HG02623 (cell line): ENCODE data around the gene PRM1.

ENCODE experiments used
- ATAC-seq: cut with Tn5 transposase; IDR thresholded peaks from one replicate; pipeline ENCODE4 v1.9.1; 2021; ENCODE audit warnings: moderate library complexity; ENCODE audit not compliant: unreplicated experiment

The PRM1 gene, protein sequence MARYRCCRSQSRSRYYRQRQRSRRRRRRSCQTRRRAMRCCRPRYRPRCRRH

DNA sequence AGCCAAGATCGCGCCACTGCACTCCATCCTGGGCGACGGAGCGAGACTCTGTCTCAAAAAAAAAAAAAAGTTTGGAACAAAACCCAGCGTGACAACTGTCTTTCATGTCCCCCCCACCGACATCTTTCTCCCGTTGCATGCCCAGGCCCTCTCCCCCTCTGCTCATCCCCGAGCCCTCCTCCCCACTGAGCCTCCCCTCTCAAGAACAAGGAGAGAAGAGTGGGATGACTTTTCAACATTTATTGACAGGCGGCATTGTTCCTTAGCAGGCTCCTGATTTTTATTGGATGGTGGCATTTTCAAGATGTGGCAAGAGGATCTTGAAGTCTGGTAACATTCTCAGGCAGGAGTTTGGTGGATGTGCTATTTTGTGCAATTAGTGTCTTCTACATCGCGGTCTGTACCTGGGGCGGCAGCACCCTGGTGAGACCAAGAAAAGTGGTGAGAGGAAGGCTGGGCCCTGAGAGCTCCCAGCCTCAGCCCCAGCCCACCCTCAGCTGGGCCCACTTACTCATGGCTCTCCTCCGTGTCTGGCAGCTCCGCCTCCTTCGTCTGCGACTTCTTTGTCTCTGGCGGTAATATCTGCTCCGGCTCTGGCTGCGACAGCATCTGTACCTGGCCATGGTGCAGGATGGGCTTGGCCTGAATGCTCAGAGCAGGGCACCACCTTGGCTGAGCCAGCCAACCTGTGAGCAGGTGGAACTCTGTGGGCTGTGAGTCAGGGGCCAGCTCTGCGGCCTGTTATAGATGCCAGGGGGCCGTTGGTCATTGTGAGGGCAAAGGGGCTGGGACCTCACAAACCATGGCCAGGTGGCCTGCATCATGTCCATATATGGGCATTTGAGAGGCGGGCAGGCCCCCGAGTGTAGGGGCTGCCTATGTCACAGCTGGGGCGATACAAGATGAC, at the start of gene PRM1:
Gene PRM1, minus strand, starts transcription at position 715 of the 907 bp plus-strand sequence. Its CDS starts 92 bp downstream, at position 623.
- no peak for ATAC-seq

DNA sequence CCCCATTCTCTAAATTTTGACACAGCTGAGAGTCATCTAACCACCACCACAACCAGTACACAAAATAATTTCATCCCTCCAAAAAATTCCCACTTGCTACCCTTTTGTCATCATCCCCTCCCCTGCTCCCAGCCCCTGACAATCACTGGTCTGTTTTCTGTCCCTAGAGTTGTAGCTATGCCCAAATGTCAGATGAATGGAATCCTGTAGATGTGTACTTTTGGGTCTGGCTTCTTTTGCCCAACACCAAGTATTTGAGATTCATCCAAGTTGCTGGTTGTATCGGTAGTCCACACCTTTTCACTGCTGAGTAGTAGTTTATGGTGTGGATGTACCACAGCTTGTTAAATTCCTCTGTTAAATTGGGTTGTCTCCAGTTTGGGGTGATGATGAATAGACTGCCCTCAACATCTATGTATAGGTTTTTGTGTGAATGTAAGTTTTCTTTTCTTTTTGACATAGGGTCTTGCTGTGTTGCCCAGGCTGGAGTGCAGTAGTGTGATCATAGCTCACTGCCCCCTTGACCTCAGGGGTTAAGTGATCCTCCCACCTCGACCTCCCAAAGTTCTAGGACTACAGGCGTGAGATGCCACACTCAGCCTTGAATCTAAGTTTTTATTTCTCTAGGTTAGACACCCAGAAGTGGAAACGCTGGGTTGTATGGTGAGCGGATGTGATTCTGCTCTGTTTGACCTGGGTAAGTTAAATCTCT, 49.6 kb upstream of the PRM1 start:
- ATAC-seq: no peak

DNA sequence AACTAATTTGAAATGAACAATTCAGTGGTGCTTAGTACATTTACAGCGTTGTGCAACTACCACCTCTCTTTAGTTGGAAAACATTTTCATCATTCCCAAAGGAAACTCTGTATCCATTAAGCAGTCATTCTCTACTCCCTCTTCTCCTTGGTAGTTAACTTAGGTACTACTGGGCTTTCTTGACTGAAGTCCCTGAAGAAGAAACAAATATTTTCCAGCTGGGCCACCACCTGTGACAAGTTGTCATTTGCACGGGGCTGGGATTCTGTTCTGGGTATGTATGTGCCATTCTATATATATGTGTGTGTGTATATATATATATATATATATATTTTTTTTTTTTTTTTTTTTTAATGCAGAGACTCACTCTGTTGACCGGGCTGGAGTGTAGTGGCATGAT, 48.8 kb upstream of the PRM1 start:
- no peak for ATAC-seq

DNA sequence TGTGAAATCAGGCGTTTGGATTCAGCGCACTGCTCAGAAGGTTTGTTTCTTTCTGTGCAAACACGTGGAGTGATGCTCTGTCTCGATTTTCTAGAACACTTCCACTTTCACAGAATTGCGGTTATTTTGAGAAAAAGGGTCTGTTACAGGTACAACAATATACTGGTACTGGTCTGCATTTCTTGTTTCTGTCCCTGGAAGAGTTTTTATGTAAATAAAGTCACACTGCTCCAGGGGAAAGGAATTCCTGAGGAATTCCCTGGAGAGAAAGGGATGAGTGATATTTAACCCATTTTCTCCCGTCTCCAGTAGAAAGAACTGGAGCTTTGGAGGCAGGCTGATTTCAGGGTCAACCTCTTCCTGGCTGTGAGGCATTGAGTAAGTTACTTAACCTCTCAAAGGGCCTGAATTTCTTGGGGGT, 48.0 kb upstream of the PRM1 start:
- no peak for ATAC-seq

DNA sequence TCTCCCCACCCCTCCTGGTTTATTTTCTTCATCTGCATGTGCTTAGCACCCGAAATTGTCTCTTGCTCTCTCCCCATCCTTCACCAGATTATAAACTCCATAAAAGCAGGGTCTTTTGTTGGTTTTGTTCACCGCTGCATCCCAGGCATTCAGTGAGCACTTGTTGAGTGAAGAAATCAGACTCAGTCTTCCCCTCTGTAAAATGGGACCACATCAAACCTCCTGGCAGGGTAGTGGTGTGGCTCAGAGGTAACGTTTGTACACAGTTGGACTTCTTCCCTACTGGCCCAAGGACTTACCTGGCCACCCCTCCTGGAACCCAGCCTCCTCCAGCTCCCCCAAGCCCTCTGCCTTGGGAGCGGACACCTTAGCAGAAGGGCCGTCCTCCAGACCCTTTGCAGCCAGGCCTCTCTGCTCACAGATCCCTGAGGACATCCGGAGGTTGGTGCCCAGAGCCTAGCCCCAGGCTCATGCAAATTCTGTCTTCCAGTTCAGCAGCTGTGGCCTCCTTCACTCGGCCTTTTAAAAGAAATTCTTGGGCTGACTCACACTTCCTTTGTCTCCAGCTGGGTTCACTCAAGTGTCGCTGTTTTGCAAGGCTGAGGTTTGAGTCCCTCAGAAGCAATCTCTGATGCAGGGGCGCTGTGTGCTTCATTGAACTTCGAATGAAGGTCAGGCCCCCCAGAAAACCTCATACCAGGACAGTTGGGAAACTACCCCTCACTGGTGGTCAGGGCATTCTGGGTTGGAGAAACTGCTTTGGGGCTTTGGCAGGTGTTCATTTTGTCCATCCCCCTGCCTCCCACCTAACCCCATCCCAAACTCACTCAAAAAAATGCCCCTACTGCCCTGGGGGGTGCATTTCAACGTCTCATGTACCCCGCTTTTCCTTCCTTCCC, 47.3 kb upstream of the PRM1 start:
- ATAC-seq: peak; percentile 61

DNA sequence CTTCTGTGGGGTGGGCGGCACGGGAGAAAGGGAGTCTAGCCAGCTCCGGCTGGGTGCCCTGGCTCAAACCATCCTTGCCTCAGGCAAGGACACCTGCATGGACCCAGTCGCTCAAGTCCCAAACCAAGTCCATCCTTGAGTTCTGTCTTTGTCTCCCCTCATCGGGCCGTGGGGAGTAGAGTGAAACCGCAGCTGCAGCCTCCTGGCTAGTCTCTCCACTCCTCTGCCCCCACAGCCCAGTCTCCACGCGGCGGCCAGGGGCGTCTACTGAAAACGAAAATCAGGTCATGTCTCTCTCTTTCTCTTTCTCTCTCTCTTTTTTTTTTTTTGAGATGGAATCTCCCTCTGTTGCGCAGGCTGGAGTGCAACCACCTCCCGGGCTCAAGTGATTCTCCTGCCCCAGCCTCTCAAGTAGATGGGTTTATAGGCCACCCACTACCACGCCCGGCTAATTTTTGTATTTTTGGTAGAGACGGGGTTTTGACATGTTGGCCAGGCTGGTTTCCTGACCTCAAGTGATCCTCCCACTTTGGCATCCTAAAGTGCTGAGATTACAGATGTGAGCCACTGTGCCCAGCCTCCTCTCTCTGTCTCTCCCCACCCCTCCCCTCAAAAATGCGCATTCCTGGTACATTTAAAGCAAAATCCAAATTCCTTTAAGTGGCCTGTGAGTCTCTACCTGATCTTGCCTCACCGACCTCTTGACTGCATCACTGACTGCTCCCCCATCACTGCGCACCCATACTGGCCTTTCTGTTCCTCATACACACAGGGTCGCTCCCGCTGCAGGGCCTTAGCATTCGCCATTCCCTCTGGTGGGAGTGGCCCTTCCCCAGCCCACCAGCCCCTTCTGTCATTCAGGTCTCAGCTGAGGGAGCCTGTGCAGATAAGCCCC, 46.4 kb upstream of the PRM1 start:
- ATAC-seq: peak; percentile 39

DNA sequence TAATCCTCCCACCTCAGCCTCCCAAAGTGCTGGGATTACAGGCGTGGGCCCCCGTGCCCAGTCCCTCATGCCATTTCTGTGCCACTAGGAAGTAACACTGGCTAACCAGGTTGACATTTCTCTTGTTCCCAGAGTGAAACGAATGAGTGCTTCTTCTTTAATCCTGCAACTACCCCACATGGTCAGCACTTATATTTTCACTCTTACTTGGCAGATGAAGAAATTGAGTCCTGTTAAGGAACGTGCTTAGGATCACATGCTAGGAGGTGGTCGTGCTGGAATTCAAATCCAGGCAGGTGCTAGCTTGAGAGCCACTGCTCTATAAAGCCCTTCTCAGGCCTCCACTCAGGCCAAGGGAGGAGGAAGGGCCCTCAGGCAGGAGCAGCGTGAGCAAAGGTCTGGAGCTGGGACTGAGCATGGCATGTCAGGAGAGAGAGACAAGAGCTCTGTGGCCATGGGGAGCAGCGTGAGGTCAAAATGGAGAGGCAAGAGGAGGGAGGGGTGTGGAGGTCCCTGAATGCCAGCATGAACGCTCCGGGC, 45.7 kb upstream of the PRM1 start:
- ATAC-seq: no peak

DNA sequence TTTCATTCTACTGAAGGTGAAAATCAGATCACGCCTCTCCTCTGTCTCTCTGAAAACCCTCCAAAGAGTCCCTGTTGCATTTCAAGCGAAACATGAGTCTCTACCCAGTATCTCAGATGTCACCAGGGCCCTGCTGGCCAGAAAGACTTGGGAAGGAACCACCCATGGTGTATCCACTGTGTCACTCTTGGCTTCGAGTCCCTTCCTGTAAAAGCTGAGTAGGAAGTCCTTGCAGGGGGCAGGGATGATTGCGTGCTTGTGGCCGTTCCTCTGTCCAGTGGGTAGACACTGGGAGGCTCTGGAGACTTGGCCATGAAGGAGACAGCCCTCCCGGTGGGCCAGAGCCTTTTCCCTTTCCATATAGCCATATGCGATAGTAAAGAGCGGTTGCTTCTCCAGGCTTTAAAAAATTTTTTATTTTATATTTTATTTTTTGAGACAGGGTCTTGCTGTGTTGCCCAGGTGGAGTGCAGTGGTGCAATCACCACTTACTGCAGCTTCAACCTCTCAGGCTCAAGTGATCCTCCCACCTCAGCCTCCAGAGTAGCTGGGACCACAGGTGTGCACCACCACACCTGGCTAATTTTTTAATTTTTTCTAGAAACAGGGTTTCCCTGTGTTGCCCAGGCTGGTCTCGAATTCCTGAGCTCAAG, 45.1 kb upstream of the PRM1 start:
- ATAC-seq: no peak

DNA sequence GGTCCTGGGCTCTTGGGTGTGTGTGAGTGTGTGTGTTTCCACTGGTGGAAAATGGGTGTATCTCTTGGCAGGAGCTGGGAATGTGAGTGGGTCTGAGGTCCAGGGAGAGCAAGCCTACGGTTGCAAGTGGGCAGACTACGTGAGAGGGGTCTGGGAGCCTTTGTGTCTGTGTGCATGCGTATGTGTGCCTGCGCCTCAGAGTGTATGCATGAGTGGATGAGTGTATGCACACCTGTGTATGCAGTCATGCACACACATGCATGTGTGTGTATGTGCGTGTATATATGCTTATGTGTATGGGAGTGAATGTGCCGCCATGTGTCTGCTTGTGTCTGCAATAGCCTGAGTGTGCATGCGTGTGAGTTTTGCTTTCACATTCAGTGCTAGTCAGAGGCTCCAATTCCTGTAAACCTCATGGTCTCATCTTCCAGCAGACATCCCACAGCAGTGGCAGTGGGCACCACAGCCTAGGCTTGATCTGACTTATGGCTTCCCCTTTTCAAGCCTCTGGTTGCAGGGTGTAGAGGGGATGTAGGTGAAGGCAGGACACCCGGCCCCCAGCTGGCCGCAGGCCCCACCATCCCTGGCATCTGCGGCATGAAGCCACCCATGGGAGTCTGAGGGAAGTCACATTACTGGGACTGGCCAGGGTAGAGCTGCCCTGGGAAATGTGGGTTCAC, 44.4 kb upstream of the PRM1 start:
- no peak for ATAC-seq

DNA sequence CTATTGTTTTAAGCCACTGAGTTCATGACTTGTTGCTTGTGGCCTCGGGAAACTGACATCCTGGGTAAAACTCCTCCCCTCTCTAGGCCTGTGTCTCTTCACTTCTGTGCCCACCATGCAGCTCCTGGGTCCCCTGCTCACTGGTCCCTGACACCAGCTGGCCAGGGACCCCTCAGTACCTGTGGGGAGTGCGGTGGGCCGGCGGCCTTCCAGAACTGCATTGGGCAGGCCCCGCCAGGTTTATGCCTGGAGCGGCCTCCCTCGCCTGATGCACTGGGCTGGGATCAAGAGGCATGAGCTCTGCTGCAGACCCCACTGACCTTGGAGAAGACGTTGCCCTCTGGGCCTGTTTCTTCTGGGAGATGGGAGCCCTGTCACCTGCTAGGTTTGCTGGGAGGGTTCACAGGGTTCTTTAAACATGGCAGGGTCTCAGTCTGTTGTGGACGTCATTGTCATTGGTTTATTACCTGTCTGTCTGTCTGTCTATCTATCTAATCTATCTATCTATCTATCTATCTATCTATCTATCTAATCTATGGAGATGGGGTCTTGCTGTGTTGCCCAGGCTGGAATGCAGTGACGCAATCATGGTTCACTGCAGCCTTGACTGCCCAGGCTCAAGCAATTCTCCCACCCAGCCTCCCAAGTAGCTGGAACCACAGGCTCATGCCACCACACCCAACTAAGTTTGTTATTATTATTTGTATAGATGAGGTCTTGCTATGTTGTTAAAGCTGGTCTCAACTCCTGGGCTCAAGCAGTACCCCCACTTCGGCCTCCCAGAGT, 42.6 kb upstream of the PRM1 start:
- ATAC-seq: no peak

DNA sequence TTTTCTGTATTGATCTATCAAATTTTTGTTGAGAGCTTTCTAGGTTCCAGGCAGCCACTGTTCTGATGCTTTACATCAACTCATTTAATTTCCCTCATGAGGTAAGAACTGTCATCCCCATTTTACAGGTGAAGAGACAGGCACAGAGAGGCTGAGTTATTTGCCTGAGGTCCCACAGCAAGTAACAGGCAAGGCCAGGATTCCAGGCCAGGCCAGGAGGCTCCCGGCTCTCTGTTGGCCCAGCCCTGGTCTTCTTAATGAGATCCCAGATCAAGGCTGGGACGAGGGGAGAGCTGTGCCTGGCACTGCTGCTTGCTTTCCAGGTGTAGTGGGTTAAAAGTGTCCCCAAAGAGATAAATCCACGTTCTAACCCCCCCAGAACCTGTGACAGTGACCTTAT, 41.7 kb upstream of the PRM1 start:
- ATAC-seq: no peak

DNA sequence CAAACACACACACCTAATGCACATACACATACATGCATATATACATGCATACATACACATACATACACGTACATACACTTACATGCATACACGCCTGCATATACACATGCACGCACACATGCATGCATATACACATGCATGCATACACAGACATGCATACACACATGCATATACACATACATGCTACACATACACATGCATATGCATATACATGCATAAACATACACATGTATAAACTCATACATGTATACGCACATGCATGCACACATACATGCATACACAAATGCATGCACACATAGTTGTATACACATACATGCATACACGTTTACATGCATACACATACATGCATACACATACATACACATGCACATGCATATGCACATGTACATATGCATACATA, 40.5 kb upstream of the PRM1 start:
- no peak for ATAC-seq

DNA sequence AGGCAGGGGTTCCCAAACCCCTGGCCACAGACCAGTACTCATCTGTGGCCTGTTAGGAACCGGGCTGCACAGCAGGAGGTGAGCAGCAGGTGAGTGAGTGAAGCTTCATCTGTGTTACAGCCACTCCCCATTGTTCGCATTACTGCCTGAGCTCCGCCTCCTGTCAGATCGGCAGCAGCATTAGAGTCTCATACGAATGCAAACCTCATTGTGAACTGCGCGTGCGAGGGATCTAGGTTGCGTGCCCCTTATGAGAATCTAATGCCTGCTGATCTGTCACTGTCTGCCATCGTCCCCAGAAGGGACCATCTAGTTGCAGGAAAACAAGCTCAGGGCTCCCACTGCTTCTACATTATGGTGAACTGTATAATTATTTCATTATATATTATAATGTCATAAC, 39.0 kb upstream of the PRM1 start:
- ATAC-seq: no peak

DNA sequence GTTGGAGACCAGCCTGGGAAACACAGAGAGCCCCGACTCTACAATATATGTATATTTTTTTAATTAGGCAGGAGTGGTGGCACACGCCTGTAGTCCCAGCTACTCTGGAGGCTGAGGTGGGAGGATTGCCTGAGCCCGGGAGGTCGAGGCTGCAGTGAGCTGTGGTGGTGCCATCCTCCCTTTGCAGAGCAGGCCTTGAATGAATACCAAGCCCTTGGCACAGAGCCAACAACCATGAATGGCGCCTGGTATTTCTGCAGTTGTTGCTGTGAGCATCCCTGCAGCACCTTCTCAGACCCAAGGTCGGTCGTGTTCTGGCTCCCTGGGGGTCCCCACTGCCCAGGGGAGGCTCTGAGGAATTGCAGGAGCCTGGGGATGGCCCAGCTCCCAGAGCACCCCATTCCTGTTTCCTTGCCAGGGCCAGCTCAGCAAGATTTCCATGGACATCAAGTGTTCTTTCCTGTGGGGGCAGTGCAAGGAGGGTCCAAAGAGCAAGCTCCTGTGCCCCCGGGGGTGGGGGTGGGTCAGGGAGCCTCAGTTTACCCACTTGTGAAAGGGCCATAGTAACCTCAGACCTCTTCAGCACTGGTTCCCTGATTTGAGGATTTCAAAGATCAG, 38.5 kb upstream of the PRM1 start:
- ATAC-seq: no peak

DNA sequence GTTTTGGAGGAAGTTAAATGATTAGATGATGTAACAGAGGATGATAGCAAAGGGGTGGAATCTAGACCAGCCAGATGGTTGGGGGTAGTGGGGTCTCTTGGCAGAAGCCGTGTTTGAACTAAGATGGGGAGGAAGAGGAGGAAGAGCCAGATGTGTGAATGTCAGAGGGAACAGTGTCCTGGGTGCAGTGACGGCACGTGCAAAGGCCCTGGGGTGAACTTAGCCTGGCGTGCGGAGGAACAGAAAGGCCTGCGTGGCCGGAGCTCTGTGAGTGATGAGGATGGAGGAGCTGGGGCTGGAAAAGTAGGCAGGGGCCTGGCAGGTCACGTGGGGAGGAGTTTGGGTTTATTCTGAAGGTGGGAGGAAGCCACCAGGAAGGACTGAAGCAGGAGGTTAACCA, 37.7 kb upstream of the PRM1 start:
- ATAC-seq: no peak

DNA sequence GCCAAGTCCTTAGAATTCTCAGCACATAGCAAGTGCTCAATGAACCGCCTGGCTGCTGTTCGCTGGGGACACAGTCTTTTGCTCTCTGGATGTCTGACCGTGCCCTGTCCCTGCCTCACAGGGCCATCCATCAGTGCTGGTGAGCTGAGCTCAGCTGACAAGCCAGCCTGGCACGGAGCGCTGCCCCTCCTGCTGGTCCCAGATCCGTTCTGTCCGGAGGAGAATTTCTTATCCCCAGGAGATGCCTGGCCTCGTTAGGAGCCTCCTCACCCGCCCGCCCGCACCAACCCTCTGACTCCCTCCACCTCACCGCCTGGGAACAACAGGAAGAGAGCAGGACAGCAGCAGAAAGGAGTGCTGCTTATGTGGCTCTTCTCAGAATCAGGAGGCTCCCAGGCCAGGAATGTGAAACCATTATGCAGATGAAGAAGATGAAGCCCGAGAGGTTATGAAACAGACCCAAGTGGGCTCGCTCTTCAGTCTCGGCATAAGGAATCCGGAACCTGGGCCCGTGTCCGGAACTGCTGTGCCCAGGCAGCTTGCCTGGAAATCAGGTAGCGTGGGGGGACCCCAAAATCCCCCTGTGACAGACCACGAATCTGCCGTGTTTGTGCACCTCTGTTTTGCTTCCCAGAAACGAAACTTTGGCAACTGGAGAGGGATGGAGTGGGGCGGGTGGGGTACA, 35.3 kb upstream of the PRM1 start:
- ATAC-seq: no peak

DNA sequence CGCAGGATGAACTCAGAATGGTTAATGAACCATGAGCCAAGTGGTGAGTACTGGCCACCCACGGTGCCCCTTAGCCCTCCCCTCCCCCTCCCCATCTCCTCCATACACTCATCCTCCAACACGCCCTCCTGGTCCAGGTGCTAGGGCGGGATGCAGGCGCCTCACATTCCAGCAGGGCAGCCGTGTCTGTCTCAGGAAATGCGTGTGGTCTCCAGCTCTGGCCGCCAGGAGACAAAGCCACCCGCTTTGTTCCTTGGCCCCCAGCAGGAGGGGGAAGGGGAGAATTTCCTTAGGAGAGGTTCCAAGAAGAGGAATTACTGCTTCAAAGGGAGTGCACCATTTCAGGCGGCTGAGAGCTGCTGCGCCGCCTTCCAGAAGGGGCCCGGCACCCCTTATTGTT, 34.4 kb upstream of the PRM1 start:
- ATAC-seq: no peak
